ENCODE measurements around the gene MRPL23. TPM values are rescaled to one million over a fixed set of nuclear protein-coding genes. Genes with fewer than 3 reads are reported as not detected.
A peak's percentile ranks its signal among the peaks of the same experiment; 100 is the strongest.

The MRPL23 gene
- total RNA-seq, 3 donors from 2014 or later (not counting 1 experiment from before 2014, with no cell fraction given), result 31.2 to 35.4 (median 32.8) TPM

GRCh38 chr11:1936781-1937615 is 10.1 kb upstream of the MRPL23 start:
- TF ChIP-seq CTCF (IDR thresholded peaks at IDR 0.05), result no peak
- 92% methylated on average over 34 of the region's 34 CpGs for WGBS (ENCODE audit: insufficient coverage)
- ATAC-seq, result no peak

GRCh38 chr11:1937616-1938342 is 9.4 kb upstream of the MRPL23 start:
- no peaks in the 10 kb centered on the region for H3K9me3 ChIP-seq (ENCODE audit: control insufficient read depth, insufficient read depth, low read length)
- H3K27me3 Mint-ChIP-seq (ENCODE audit: low read depth in 2 of 2), result peaks cover 0 to 7% of the 10 kb centered on the region in 2 donors
- 78% methylated on average over 35 of the region's 35 CpGs for WGBS (ENCODE audit: insufficient coverage)
- no peaks in the 10 kb centered on the region for H3K36me3 ChIP-seq (ENCODE audit: control insufficient read depth, insufficient read depth, low read length)
- H3K27me3 ChIP-seq (ENCODE audit: control insufficient read depth, insufficient read depth, low read length), result no peaks in the 10 kb centered on the region
- no peaks in the 10 kb centered on the region for H3K36me3 Mint-ChIP-seq
- no peak overlapping the region for H3K4me3 ChIP-seq (ENCODE audit: low read length)
- DNase-seq (no peak), ATAC-seq (no peak)
- H3K27ac Mint-ChIP-seq, result no peak overlapping the region
- no peak overlapping the region for H3K27ac ChIP-seq (ENCODE audit: low read length)
- peaks cover 9% of the 10 kb centered on the region for H3K4me1 ChIP-seq (ENCODE audit: control insufficient read depth, insufficient read depth, low read length)
- TF ChIP-seq CTCF (IDR thresholded peaks at IDR 0.05), result no peak
- intact Hi-C loops (cut with micrococcal nuclease), result loop anchor here (1.0 kb wide), 1 partner anchor 22 kb away; no protein-coding TSS in a partner anchor
- peaks cover 4 to 24% of the 10 kb centered on the region in 2 donors for H3K4me1 Mint-ChIP-seq
- H3K9me3 Mint-ChIP-seq, result no peaks in the 10 kb centered on the region
- H3K4me3 Mint-ChIP-seq, result no peak overlapping the region

More at GRCh38 chr11:1936781-1937615, 10.1 kb upstream of the MRPL23 start:
- no peaks in the 10 kb centered on the region for H3K36me3 ChIP-seq (ENCODE audit: control insufficient read depth, insufficient read depth, low read length)
- Mint-ChIP-seq H3K9me3 (no peaks in the 10 kb centered on the region), H3K4me3 (no peak overlapping the region), H3K4me1 (peaks cover 4 to 24% of the 10 kb centered on the region in 2 donors), H3K36me3 (no peaks in the 10 kb centered on the region), H3K27me3 (ENCODE audit: low read depth in 2 of 2) (peaks cover 0 to 12% of the 10 kb centered on the region in 2 donors), H3K27ac (no peak overlapping the region)
- no peaks in the 10 kb centered on the region for H3K27me3 ChIP-seq (ENCODE audit: control insufficient read depth, insufficient read depth, low read length)
- DNase-seq, result peak in 1 of 2 donors; percentile 15
- no peak overlapping the region for H3K4me3 ChIP-seq (ENCODE audit: low read length)
- no peak overlapping the region for H3K27ac ChIP-seq (ENCODE audit: low read length)
- H3K9me3 ChIP-seq (ENCODE audit: control insufficient read depth, insufficient read depth, low read length), result no peaks in the 10 kb centered on the region
- peaks cover 9% of the 10 kb centered on the region for H3K4me1 ChIP-seq (ENCODE audit: control insufficient read depth, insufficient read depth, low read length)
- intact Hi-C loops (cut with micrococcal nuclease), result no loop called here

GRCh38 chr11:1938343-1939005 is 8.7 kb upstream of the MRPL23 start:
- H3K4me3 ChIP-seq (ENCODE audit: low read length), result no peak overlapping the region
- no peaks in the 10 kb centered on the region for H3K36me3 Mint-ChIP-seq
- peak in 1 of 2 donors; percentile 12 for DNase-seq
- H3K4me3 Mint-ChIP-seq, result no peak overlapping the region
- H3K27ac Mint-ChIP-seq, result no peak overlapping the region
- no peaks in the 10 kb centered on the region for H3K9me3 Mint-ChIP-seq
- H3K9me3 ChIP-seq (ENCODE audit: control insufficient read depth, insufficient read depth, low read length), result no peaks in the 10 kb centered on the region
- peaks cover 4 to 19% of the 10 kb centered on the region in 2 donors for H3K4me1 Mint-ChIP-seq
- H3K4me1 ChIP-seq (ENCODE audit: control insufficient read depth, insufficient read depth, low read length), result peaks cover 9% of the 10 kb centered on the region
- H3K27me3 Mint-ChIP-seq (ENCODE audit: low read depth in 2 of 2), result peaks cover 0 to 2% of the 10 kb centered on the region in 2 donors
- no peak overlapping the region for H3K27ac ChIP-seq (ENCODE audit: low read length)
- TF ChIP-seq CTCF (IDR thresholded peaks at IDR 0.05), result no peak
- intact Hi-C loops (cut with micrococcal nuclease), result loop anchor here (1.0 kb wide), 1 partner anchor 23 kb away; no protein-coding TSS in a partner anchor
- 88% methylated on average over 27 of the region's 27 CpGs for WGBS (ENCODE audit: insufficient coverage)
- H3K27me3 ChIP-seq (ENCODE audit: control insufficient read depth, insufficient read depth, low read length), result no peaks in the 10 kb centered on the region
- H3K36me3 ChIP-seq (ENCODE audit: control insufficient read depth, insufficient read depth, low read length), result no peaks in the 10 kb centered on the region
- ATAC-seq, result no peak

Measured in natural killer cell (primary cell).